NCI-H2171 treated with DMSO at 0.1 percent for 48 hours (cell line): ENCODE results near the gene PTPRH.
"Not testable (repeated sequence)": the region's sequence is repeated elsewhere in the genome, so short reads cannot be mapped to it uniquely, and the experiment has no call there.

ENCODE experiments used
- DNase-seq: peaks from one replicate; lab custom pipeline; 2025; lab: John Stamatoyannopoulos, UW

The PTPRH gene

DNA sequence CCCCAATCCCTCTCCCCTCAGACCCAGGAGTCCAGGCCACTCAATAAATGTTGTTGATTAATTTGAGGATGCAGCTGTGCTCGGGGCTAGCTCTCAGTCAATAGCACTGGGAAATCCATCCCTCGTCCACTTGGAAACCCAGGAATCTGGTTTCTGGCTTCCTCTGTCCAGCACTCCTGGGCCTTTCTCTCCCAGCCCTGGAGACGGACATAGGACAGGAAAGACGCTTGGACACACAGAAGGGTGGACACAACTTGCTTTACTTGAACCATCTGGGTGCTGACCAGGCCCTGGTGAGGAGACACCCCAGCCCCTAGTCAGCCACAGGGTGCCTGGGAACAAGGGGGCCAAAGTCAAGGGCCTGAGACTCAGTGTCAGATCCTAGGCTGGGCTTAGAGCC lies 50.9 kb downstream of the PTPRH start:
- DNase-seq = no peak

DNA sequence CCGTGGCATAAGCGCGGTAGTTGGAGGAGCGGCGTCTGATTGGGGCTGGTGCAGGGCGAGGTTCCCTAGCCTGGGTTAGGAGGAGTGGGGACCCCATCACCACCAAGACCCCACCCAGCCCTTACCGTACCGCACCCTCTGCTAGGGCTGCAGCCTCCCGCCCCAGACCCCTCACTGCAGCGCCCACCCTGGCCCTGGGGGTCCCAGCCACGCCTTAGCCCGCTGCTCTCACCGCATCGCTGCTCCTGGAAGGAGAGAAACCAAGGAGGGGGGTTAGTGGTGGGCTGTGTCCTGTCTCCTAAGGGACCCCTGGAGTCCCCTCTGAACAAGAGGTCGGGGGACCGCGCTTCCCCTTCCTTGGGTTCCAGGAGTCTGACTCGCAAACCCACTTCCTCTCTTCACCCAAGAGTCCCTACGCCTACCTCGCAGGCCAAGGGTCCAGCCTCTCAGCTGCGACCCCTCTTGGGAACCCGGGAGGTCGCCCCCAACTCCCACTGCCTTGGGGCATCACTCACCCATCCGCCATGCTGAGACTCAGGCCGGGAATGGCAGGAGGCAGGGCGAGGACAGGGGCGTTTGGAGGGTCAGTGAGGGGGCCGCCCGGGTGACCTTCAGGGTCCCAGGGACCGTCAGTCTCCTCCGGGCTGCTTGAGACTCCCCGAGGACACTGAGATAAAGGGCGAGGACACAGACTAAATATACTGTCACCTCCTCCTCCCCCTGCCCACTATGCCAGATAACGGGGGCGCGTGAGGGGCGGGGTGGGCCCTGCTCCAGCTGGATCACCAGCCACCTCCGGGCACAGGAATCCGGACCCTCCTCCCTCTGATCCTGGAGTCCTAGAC lies 52.0 kb downstream of the PTPRH start, which contains the start of gene TNNI3:
TNNI3 (minus strand) TSS at position 669 of the 845 bp plus-strand sequence; CDS start at position 526, 143 bp downstream.
- DNase-seq = no peak

DNA sequence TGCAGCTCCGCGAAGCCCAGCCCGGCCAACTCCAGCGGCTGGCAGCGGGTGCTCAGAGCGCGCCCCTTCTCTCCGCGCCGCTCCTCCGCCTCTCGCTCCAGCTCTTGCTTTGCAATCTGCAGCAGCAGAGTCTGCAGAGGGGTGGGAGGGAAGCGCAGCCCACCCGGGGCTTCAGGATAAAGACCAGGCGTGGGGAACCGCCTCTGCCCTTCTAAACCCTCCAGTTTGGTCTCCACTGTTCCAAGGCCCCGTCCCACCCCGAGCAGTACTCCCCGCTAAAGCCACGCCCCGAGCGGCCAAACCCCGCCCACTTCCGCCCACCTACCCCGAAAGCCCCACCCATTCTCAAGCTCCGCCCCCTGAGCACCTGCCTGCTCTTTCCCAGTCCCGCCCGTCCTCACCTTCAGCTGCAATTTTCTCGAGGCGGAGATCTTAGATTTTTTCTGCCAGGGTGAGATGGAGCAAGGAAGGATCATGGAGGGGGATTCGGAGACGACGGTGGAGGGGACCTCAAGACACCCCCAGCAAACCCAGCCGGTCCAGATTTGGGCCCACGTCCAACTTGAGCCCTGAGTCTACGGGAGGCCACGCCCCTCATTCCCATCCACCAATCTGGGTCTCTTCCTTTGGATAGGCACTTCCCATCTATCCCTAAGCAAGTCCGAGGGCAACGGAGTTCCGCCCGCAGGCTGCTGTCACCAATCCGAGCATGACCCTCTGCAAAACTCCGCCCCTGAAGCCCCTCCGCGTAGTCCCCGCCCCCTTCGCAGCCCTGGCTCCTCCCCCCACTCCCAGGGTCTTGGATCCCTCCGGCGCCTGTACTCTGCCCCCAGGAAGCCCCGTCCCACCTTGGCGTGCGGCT lies 52.9 kb downstream of the PTPRH start:
- no peak for DNase-seq

DNA sequence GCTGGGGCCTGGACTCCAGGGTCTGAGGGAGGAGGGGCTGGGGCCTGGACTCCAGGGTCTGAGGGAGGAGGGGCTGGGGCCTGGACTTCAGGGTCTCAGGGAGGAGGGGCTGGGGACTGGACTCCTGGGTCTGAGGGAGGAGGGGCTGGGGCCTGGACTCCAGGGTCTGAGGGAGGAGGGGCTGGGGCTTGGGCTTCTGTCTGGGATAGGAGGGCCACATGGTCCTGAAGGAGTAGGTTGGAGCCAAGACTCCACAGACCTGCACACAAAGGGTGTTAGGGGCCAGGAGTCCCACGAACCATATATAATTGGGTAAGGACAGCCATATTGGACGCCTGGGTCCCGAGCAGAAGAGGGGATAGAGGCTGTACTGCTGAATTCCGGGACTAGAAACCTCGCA lies 53.5 kb downstream of the PTPRH start:
- not testable (repeated sequence) for DNase-seq

DNA sequence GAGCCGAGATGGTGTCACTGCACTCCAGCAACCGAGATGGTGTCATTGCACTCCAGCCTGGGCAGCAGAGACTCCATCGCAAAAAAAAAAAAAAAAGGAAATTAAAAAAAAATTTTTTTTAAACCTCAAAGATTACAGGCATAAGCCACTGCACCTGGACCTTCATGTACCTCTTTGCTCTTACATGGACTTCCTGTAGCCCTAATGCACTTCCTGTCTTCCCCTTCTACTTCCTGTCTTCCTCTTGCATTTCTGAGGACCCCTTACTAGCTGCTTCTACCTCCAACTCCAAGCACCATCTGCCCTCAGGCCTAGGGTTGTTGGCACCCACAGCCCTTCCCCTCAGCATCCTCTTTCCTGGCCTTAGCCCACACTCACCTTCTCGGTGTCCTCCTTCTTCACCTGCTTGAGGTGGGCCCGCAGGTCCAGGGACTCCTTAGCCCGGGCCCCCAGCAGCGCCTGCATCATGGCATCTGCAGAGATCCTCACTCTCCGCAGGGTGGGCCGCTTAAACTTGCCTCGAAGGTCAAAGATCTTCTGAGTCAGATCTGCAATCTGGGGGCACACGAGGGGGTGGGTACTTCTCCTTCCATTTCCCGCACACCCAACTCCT lies 55.5 kb downstream of the PTPRH start:
- no peak for DNase-seq

DNA sequence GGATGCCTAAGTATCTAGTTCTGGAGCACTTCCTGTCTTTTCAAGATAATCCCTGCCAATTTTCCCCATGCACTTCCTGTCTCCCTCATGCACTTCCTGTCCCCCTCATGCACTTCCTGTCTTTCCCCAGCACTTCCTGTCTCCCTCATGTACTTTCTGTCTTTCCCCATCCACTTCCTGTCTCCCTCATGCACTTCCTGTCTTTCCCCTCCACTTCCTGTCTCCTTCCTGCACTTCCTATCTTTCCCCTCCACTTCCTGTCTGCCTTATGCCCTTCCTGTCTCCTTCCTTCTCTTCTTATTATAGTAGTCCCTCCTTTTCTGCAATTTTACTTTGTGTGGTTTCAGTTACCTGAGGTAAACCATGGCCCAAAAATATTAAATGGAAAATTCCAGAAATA lies 57.3 kb downstream of the PTPRH start:
- DNase-seq = peak; percentile 99

GRCh38 chr19:55149078-55150003 lies 60.0 kb downstream of the PTPRH start, which contains the start of gene TNNT1:
TSS of gene TNNT1 (minus strand) at chr19:55149206. CDS start at chr19:55147157, 2,049 bp downstream.
- no peak for DNase-seq

DNA sequence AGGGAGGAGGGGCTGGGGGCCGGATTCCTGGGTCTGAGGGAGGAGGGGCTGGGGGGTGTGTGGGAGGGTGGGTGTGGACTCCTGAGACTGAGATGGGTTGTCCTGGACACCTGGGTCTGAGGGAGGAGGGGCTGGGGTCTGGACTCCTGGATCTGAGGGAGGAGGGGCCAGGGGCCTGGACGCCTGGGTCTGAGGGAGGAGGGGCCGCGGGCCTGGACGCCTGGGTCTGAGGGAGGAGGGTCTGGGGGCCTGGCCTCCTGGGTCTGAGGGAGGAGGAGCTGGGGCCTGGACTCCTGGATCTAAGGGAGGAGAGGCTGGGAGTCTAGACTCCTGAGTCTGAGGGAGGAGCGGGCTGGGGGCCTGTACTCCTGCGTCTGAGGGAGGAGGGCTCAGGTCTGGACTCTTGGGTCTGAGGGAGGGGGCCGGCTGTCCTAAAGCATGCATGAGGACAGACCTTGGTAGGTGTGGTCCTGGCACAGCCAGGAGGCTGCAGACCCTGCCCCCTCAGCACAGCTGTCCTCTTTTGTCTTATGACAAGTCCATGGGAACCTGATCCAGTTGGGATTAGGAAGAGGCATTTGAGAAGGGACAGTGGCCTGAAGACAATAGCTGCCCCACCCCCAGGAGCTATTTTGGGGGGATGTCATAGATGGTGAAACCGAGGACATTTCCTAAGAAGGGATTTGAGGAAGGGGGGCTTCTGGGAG lies 61.6 kb downstream of the PTPRH start:
- no peak for DNase-seq

GRCh38 chr19:55146705-55147273 lies 62.5 kb downstream of the PTPRH start:
- DNase-seq = peak; percentile 83

- peak; percentile 67 for DNase-seq
Observed at GRCh38 chr19:55146078-55146704, 63.1 kb downstream of the PTPRH start.

DNA sequence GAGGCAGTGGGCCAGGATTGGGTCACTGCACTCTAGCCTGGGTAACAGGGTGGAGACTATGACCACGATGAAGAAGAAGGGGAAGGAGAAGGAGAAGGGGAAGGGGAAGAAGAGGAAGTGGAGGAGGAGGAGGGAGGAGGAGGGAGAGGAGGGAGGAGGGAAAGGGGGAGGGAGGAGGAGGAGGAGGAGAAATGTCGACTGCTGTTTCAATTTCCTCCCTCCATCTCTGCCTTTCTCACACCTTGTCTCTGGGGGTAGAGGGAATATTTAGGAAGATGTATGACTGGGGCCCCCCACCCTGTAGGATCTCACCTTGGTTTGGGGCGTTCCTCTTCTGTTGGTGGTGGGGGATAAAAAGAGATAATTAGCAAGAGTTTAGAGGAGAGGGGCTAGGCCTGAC lies 64.1 kb downstream of the PTPRH start:
- DNase-seq = no peak

DNA sequence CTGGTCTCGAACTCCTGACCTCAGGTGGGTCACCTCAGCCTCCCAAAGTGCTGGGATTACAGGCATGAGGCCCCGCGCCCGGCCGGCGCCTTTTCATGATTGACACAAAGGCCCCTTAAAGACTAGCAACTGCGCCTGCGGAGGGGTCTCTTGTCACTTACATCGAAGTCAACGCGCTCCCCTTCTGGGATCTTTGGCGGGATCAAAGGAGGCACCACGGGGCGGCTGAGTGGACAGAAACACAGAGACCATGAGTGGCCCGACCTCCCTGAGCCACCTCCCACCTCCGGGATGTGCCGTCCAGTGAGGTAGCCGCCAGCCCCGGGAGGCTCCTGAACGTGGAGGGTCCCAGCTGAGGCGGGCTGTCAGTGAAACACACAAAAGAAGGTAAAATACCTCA lies 67.6 kb downstream of the PTPRH start:
- DNase-seq = no peak

- no peak for DNase-seq
Observed at GRCh38 chr19:55137915-55138314, 71.4 kb downstream of the PTPRH start.

- DNase-seq = no peak
Observed at GRCh38 chr19:55136399-55137102, 72.8 kb downstream of the PTPRH start.

GRCh38 chr19:55134736-55135135 lies 74.6 kb downstream of the PTPRH start:
- DNase-seq = no peak

GRCh38 chr19:55133639-55134444 lies 75.5 kb downstream of the PTPRH start:
- no peak for DNase-seq

- DNase-seq = no peak
Observed at GRCh38 chr19:55132453-55133129, 76.7 kb downstream of the PTPRH start.

DNA sequence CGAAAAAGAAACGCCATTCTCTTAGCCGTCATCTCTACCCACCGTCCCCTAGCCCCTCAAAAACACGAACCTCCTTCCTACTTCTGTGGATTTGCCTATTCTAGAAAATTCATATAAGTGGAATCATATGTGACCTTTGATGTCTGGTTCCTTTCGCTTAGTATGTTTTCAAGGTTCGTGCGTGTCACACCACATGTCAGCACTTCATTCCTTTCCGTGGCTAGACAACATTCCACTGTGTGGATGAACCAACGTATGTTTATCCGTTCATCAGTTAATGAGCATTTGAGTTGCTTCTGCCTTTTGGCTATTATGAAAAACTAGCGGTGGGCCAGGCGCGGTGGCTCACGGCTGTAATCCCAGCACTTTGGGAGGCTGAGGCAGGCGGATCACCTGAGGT lies 77.9 kb downstream of the PTPRH start:
- DNase-seq = no peak
